Left ventricle myocardium inferior (tissue), 1 donor: ENCODE results near the gene ZCCHC24. TPM values are rescaled to one million over a fixed set of nuclear protein-coding genes. Genes with fewer than 3 reads are reported as not detected.
A peak's percentile ranks its signal among the peaks of the same experiment; 100 is the strongest.

ENCODE experiments used
- DNase-seq: peaks from one replicate; pipeline ENCODE4 v3.0.0-alpha.2; 2020
- H3K27ac ChIP-seq: fragments of 200-600 bp; replicated peaks from 2 replicates; pipeline ENCODE4 v1.8.0; 2021
- H3K27me3 ChIP-seq: fragments of 200-600 bp; 2 replicates; pipeline ENCODE4 v1.8.0; 2021; ENCODE audit warnings: low read depth
- H3K36me3 ChIP-seq: fragments of 200-600 bp; 2 replicates; pipeline ENCODE4 v1.8.0; 2021
- H3K4me1 ChIP-seq: fragments of 200-600 bp; 2 replicates; pipeline ENCODE4 v1.8.0; 2021
- H3K4me3 ChIP-seq: fragments of 200-600 bp; 2 replicates; pipeline ENCODE4 v1.8.0; 2021; ENCODE audit warnings: mild to moderate bottlenecking, moderate library complexity
- H3K9me3 ChIP-seq: fragments of 200-600 bp; replicated peaks from 2 replicates; pipeline ENCODE4 v1.8.0; 2021
- intact Hi-C: fragments of 100-400 bp; cut with micrococcal nuclease; formaldehyde crosslinking; loops from one replicate; pipeline ENCODE4 v1.11.0; 2022
- total RNA-seq: library from RNA; stranded (reverse); fragmentation: NEBNext Ultra II Directional; extraction: Animal tissue kit (Norgen Biotek cat#: 25700); gene quantifications from one replicate; pipeline ENCODE4 v1.2.1, GENCODE V29; 2021
- TF ChIP-seq, protein P1 (sequence below): fragments of 200-600 bp; IDR thresholded peaks from 2 replicates; pipeline ENCODE4 v1.8.0; 2021; ENCODE audit warnings: antibody characterized with exemption, mild to moderate bottlenecking, borderline replicate concordance
- donor health status: DM: no; HTN: yes; CAD: no; lungs with severe emphysema.

Gene ZCCHC24
- total RNA-seq, 1 donor from 2014 or later, result 47.5 TPM

GRCh38 chr10:79390057-79390456 is 55.4 kb downstream of the ZCCHC24 start:
- H3K4me1 ChIP-seq, result peaks cover 74% of the 10 kb centered on the region
- H3K9me3 ChIP-seq, result no peaks in the 10 kb centered on the region
- no peak overlapping the region for H3K4me3 ChIP-seq
- peaks cover 54% of the 10 kb centered on the region for H3K36me3 ChIP-seq
- intact Hi-C loops, result no loop called here
- H3K27me3 ChIP-seq, result no peaks in the 10 kb centered on the region
- TF ChIP-seq, protein P1, sequence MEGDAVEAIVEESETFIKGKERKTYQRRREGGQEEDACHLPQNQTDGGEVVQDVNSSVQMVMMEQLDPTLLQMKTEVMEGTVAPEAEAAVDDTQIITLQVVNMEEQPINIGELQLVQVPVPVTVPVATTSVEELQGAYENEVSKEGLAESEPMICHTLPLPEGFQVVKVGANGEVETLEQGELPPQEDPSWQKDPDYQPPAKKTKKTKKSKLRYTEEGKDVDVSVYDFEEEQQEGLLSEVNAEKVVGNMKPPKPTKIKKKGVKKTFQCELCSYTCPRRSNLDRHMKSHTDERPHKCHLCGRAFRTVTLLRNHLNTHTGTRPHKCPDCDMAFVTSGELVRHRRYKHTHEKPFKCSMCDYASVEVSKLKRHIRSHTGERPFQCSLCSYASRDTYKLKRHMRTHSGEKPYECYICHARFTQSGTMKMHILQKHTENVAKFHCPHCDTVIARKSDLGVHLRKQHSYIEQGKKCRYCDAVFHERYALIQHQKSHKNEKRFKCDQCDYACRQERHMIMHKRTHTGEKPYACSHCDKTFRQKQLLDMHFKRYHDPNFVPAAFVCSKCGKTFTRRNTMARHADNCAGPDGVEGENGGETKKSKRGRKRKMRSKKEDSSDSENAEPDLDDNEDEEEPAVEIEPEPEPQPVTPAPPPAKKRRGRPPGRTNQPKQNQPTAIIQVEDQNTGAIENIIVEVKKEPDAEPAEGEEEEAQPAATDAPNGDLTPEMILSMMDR, result no peak
- peak overlapping the region; percentile 48 for H3K27ac ChIP-seq
- no peak for DNase-seq

DNA sequence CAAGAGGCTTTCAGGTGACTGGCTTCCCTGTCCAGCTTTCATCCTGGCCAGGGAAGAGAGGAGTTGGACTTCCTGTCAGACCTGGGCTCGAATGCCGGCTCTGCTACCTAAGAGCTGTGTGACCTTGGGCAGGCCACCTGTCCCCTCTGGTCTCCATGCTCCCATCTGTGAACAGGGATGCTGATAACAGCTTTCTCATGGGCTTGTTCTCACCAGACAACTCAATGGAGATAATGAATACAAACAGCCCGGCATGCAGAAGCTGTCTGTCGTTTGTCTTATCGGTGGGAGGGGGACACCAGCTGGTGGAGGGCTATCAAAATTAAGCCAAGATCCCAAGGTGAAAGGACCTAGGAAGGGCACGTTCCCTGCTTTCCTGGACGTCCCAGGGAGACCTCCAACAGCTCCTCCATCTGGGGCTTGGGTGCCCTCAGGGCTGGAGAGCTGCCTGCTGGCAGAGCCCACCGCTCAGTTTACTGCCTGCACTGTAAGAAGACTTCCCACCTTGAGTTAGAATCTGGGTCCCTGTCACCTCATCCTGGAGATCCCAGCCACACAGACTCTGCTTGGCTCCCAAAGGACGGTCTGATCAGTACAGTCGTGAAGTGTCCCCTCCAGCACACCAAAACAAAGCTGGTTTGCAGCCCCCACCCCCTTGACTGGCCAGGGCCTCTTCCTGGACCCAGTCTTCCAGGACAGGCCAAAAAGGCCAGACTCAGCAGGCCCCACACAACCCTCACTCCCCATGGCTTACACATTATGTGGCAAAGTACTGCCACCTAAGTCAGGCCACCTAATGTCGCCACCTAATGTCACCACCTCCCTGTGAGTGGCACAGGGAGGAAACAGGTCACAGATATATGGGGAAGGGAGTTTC is 57.2 kb downstream of the ZCCHC24 start:
- H3K27ac ChIP-seq, result peak overlapping the region; percentile 48
- TF ChIP-seq, protein P1, result no peak
- intact Hi-C loops, result no loop called here

GRCh38 chr10:79387466-79387973 is 57.9 kb downstream of the ZCCHC24 start:
- no peaks in the 10 kb centered on the region for H3K9me3 ChIP-seq
- H3K27ac ChIP-seq, result peak overlapping the region; percentile 48
- H3K4me3 ChIP-seq, result no peak overlapping the region
- peaks cover 56% of the 10 kb centered on the region for H3K4me1 ChIP-seq
- H3K27me3 ChIP-seq, result no peaks in the 10 kb centered on the region
- TF ChIP-seq, protein P1, result no peak
- peaks cover 38% of the 10 kb centered on the region for H3K36me3 ChIP-seq
- DNase-seq, result peak; percentile 9
- intact Hi-C loops, result no loop called here

More for the DNA sequence above, 57.2 kb downstream of the ZCCHC24 start:
- DNase-seq, result peak; percentile 14
- H3K9me3 ChIP-seq, result no peaks in the 10 kb centered on the region
- peaks cover 58% of the 10 kb centered on the region for H3K4me1 ChIP-seq
- H3K4me3 ChIP-seq, result no peak overlapping the region
- peaks cover 42% of the 10 kb centered on the region for H3K36me3 ChIP-seq
- no peaks in the 10 kb centered on the region for H3K27me3 ChIP-seq

DNA sequence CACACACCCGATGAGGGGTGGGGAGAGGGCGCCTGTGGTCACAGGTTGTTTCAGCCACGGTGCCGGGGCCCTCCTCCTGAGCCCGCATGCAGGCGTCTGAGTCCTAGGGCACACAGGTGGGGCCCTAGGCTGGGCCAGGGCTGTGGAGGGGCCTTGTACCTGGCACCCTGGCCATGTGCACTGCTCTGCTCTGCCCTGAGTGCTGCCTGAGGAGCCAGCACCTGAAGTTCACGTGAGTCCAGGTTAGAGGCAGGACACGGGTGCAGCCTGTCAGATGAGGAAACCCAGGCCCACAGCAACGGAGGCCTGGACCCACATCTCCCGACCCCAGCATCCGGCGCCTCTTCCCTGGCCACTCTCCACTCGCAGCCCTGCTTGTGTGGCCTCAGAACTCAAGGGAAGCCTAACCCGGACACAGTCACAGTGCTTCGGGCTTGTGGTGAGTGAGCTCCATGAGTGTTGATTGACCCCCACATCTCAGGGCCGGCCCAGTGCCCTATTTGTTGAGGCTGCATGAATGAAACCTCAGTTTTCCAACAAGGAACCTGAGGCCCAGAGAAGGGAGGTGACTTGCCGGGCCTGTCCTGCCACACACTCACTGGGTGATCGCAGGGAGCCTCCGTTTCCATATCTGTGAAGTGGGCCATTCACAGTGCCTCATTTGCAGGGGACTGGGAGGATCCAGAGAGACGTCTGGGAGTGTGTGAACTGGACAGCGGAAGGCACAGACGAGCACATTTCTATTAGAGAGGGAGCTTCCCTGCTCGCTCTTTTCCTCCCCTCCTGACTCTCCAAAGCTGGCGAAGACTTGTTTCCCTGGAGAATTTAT is 58.6 kb downstream of the ZCCHC24 start:
- Histone ChIP-seq H3K9me3 (no peaks in the 10 kb centered on the region), H3K4me1 (peaks cover 56% of the 10 kb centered on the region), H3K36me3 (peaks cover 38% of the 10 kb centered on the region), H3K27ac (peak overlapping the region; percentile 48), H3K4me3 (no peak overlapping the region), H3K27me3 (no peaks in the 10 kb centered on the region)
- TF ChIP-seq, protein P1, result no peak
- peak; percentile 11 for DNase-seq
- intact Hi-C loops, result no loop called here

DNA sequence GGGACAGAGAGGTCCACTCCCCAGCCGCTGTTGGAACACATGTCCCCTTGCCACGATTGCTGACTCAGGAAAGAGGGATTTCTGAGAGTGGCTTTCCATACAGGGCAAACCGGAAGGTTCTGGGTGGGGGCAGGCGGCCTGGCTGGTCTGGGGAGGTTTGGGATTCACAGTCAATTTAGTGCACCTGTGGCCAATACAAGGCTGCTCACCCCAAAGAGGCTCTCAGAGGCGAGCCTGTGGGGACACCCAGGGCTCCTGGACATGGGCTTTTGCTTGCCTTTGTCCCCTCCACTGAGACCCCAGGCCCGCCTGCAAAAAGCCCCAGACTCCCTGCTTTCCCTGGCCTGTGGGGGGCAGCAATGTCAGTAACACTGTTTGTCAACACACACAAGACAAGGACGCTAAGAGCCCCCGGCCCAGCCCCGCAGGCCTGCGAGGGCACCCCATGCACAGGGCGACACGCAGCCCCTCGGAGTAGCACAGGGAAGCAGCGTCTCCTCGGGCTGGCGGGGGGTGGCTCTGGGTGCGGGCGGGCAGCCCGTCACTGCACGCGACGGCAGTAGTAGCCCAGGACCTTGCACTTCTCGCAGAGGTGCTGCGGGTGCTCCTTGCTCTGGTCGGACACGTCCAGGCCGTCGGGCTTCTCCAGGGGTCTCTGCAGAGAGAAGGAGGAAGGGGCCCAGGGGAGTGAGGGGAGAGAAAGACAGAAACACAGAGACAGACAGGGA is 59.5 kb downstream of the ZCCHC24 start:
- Histone ChIP-seq H3K4me1 (peaks cover 56% of the 10 kb centered on the region), H3K36me3 (peaks cover 38% of the 10 kb centered on the region), H3K9me3 (no peaks in the 10 kb centered on the region), H3K27me3 (no peaks in the 10 kb centered on the region), H3K4me3 (no peak overlapping the region), H3K27ac (no peak overlapping the region)
- intact Hi-C loops, result no loop called here
- TF ChIP-seq, protein P1, result no peak
- DNase-seq, result peak; percentile 12
